ENCODE data around the gene THOC5. TPM values are rescaled to one million over a fixed set of nuclear protein-coding genes. Genes with fewer than 3 reads are reported as not detected.
A peak's percentile ranks its signal among the peaks of the same experiment; 100 is the strongest.

THOC5 gene
- total RNA-seq, 1 donor from 2014 or later: 47.5 TPM

GRCh38 chr22:29481265-29482000 lies 72.1 kb downstream of the THOC5 start:
- no peak for ATAC-seq (ENCODE audit: poor library complexity)
- intact Hi-C loops (cut with DNase I): no loop called here
- DNase-seq: no peak

- DNase-seq (peak; percentile 55), ATAC-seq (ENCODE audit: poor library complexity) (peak; percentile 45)
These were observed 72.9 kb downstream of the THOC5 start for GRCh38 chr22:29480512-29481264.

GRCh38 chr22:29480262-29480511 lies 73.4 kb downstream of the THOC5 start:
- ATAC-seq (ENCODE audit: poor library complexity) (no peak), DNase-seq (no peak)
- intact Hi-C loops (cut with DNase I): no loop called here

More at GRCh38 chr22:29480512-29481264, 72.9 kb downstream of the THOC5 start:
- intact Hi-C loops (cut with DNase I): no loop called here

- ATAC-seq (ENCODE audit: poor library complexity): no peak
- no peak for DNase-seq
- intact Hi-C loops (cut with DNase I): no loop called here
These were observed 73.9 kb downstream of the THOC5 start, which contains the start of gene NEFH for GRCh38 chr22:29479417-29480261. NEFH (plus strand) TSS chr22:29480218; CDS start chr22:29480263, 45 bp downstream.

- DNase-seq: no peak
- no peak for ATAC-seq (ENCODE audit: poor library complexity)
- intact Hi-C loops (cut with DNase I): no loop called here
These were observed 75.0 kb downstream of the THOC5 start for GRCh38 chr22:29478326-29479276.

GRCh38 chr22:29477723-29478318 lies 75.7 kb downstream of the THOC5 start:
- ATAC-seq (ENCODE audit: poor library complexity) (no peak), DNase-seq (no peak)
- intact Hi-C loops (cut with DNase I): no loop called here

- intact Hi-C loops (cut with DNase I): no loop called here
- ATAC-seq (ENCODE audit: poor library complexity): no peak
- no peak for DNase-seq
These were observed 77.4 kb downstream of the THOC5 start for GRCh38 chr22:29476116-29476515.

GRCh38 chr22:29475550-29475949 lies 78.0 kb downstream of the THOC5 start:
- DNase-seq: no peak
- ATAC-seq (ENCODE audit: poor library complexity): no peak
- intact Hi-C loops (cut with DNase I): no loop called here

GRCh38 chr22:29473001-29473400 lies 80.6 kb downstream of the THOC5 start:
- DNase-seq (no peak), ATAC-seq (ENCODE audit: poor library complexity) (no peak)
- intact Hi-C loops (cut with DNase I): no loop called here

GRCh38 chr22:29470159-29470855 lies 83.2 kb downstream of the THOC5 start:
- ATAC-seq (ENCODE audit: poor library complexity): peak; percentile 73
- DNase-seq: peak; percentile 75
- intact Hi-C loops (cut with DNase I): no loop called here

- no peak for ATAC-seq (ENCODE audit: poor library complexity)
- intact Hi-C loops (cut with DNase I): no loop called here
- no peak for DNase-seq
These were observed 83.8 kb downstream of the THOC5 start for GRCh38 chr22:29469755-29470154.

GRCh38 chr22:29464581-29464980 lies 89.0 kb downstream of the THOC5 start:
- intact Hi-C loops (cut with DNase I): no loop called here
- DNase-seq (no peak), ATAC-seq (ENCODE audit: poor library complexity) (no peak)

GRCh38 chr22:29463629-29464028 lies 89.9 kb downstream of the THOC5 start:
- ATAC-seq (ENCODE audit: poor library complexity) (no peak), DNase-seq (no peak)
- intact Hi-C loops (cut with DNase I): no loop called here

GRCh38 chr22:29461263-29461662 lies 92.3 kb downstream of the THOC5 start:
- ATAC-seq (ENCODE audit: poor library complexity) (no peak), DNase-seq (no peak)
- intact Hi-C loops (cut with DNase I): no loop called here

- DNase-seq: no peak
- intact Hi-C loops (cut with DNase I): no loop called here
- ATAC-seq (ENCODE audit: poor library complexity): no peak
These were observed 93.8 kb downstream of the THOC5 start for GRCh38 chr22:29459773-29460172.

GRCh38 chr22:29458551-29458950 lies 95.0 kb downstream of the THOC5 start:
- DNase-seq (no peak), ATAC-seq (ENCODE audit: poor library complexity) (no peak)
- intact Hi-C loops (cut with DNase I): no loop called here

GRCh38 chr22:29457730-29458129 lies 95.8 kb downstream of the THOC5 start:
- ATAC-seq (ENCODE audit: poor library complexity) (no peak), DNase-seq (no peak)
- intact Hi-C loops (cut with DNase I): no loop called here
